RWPE1 (cell line): Measurements from ENCODE around the gene MTHFD1L.

Experiments
- CTCF ChIA-PET: fragments of 350-600 bp; sonication (Branson Sonifier 250); formaldehyde crosslinking; extraction: SDS; loops from one replicate; lab custom pipeline; 2021; lab: Yijun Ruan, JAX
- POLR2A ChIA-PET: fragments of 400-600 bp; formaldehyde crosslinking; extraction: SDS; loops from one replicate; lab custom pipeline; 2020; ENCODE audit warnings: antibody characterized with exemption; ENCODE audit not compliant: low non-redundant PET; lab: Yijun Ruan, JAX
- DNase-seq: peaks from one replicate; pipeline ENCODE4 v3.0.0; 2012; ENCODE audit warnings: low spot score
- H3K27ac ChIP-seq: fragments of 450-650 bp; 2 replicates; pipeline ENCODE4 v1.5.1; 2017
- TF ChIP-seq, protein P1 (sequence below): fragments of 450-650 bp; conservative IDR thresholded peaks from 2 replicates; pipeline ENCODE4 v1.5.1; 2017; ENCODE audit warnings: low read depth, mild to moderate bottlenecking

The MTHFD1L gene

DNA sequence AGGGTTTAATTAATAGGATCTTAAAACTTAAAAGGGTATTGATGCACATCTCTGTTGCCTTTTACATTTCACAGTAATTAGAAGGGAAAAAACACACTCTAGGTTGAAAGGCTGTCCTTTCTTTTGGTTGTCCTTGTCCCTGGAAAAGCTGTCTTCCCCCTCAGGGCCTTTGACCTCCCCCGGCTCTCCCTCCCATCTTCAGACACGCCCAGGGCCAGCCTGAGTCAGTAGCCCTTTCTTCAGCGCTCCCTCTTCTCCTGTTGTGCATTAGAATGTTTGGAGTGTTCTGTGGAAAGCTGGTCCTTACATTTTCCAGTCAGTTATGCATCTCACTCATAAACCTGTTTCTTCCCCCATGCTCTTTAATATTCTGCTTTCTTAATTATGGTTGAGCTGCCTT lies 157.0 kb downstream of the MTHFD1L start:
- TF ChIP-seq, protein P1, sequence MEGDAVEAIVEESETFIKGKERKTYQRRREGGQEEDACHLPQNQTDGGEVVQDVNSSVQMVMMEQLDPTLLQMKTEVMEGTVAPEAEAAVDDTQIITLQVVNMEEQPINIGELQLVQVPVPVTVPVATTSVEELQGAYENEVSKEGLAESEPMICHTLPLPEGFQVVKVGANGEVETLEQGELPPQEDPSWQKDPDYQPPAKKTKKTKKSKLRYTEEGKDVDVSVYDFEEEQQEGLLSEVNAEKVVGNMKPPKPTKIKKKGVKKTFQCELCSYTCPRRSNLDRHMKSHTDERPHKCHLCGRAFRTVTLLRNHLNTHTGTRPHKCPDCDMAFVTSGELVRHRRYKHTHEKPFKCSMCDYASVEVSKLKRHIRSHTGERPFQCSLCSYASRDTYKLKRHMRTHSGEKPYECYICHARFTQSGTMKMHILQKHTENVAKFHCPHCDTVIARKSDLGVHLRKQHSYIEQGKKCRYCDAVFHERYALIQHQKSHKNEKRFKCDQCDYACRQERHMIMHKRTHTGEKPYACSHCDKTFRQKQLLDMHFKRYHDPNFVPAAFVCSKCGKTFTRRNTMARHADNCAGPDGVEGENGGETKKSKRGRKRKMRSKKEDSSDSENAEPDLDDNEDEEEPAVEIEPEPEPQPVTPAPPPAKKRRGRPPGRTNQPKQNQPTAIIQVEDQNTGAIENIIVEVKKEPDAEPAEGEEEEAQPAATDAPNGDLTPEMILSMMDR: no peak
- DNase-seq: no peak
- H3K27ac ChIP-seq: no peak overlapping the region
- ChIA-PET CTCF (no interaction called here), POLR2A (no interaction called here)

DNA sequence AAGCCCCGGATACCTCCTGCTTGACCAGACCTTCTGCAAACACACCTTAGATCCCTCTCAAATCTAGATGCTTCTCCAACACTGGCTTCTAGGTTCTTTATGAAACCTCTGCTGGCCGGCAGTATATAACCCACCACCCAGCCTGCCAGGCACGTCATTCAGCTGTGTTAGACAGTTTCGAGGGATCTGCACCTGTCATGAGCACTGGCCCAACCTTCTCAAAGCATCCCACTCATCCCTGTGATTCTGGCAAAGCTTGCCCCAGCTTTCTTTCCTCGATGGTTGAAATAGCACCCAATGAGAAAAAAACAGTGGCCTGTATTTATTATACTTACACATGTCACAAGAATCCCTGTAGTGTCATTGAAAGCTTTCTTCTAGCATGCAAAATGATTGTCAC lies 157.8 kb downstream of the MTHFD1L start:
- H3K27ac ChIP-seq: no peak overlapping the region
- ChIA-PET POLR2A (no interaction called here), CTCF (no interaction called here)
- DNase-seq: no peak
- TF ChIP-seq, protein P1: no peak

DNA sequence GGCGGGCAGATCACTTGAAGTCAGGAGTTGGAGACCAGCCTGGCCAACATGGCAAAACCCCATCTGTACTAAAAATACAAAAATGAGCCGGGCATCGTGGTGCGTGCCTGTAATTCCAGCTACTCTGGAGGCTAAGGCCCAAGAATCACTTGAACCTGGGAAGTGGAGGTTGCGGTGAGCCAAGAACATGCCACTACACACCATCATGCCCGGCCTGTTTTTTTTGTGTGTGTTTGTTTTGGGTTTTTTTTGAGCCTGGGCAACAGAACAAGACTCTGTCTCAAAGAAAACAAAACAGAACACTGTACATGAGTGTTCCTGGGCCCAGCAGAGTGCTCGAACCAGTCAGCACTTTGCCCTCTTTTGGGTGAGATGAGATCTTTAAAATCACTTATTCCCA lies 159.1 kb downstream of the MTHFD1L start:
- TF ChIP-seq, protein P1: no peak
- H3K27ac ChIP-seq: no peak overlapping the region
- ChIA-PET POLR2A (no interaction called here), CTCF (interaction anchor here (1.3 kb wide), 1 partner anchor 300 kb away, joined by 4 read pairs; no protein-coding TSS in a partner anchor)
- DNase-seq: no peak

DNA sequence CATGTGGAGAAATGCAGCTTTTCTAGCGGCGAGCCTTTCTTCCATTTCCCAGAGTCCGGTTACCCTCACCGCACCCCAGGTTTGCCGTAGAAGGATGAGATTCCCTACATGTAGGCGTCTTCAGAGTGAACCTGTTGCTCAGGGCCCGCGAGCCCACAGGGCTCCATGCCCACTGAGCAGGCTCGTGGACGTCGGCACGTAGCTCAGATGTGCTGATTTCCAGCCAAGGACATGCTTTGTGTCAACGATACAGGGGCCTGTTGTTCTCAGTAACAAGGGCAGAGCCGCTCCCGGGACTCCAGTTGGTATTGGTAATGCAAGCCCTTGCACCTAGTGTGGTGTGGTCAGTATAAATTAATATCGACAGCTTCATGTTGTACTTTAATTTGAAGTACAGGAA lies 159.6 kb downstream of the MTHFD1L start:
- no peak for DNase-seq
- CTCF ChIA-PET: interaction anchor here (1.3 kb wide), 1 partner anchor 299 kb away, joined by 4 read pairs; no protein-coding TSS in a partner anchor
- POLR2A ChIA-PET: no interaction called here
- TF ChIP-seq, protein P1: no peak
- no peak overlapping the region for H3K27ac ChIP-seq

DNA sequence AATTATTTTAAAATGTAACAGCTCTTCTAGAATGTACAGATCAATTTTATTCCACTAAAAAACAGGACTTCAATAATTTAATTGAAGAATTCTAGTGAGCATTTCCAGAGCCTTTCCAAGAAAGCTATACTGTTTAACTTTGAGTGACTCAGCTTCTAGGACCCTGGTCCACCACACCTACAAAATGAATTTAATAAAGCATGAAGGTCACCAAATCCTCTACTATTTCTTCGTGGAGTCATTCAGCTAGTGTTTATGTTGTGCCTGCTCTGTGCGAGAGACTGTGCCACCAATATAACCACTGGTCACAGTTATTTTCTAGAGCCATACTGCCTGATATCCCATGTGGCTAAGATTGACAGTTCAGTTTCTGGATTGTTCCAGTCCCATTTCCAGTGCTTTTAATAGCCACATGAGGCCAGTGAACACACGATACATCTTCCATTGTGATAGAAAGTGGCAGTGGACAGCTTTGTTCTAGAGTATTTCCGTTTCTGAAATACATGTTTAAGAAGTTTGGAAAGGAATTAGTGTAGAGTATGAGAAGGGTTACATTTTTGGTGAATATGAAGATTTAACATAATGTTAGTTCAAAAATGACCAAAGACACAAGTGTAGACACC lies 160.7 kb downstream of the MTHFD1L start:
- DNase-seq: no peak
- TF ChIP-seq, protein P1: no peak
- ChIA-PET CTCF (interaction anchor here (1.3 kb wide), 1 partner anchor 298 kb away, joined by 4 read pairs; no protein-coding TSS in a partner anchor), POLR2A (no interaction called here)
- H3K27ac ChIP-seq: no peak overlapping the region

DNA sequence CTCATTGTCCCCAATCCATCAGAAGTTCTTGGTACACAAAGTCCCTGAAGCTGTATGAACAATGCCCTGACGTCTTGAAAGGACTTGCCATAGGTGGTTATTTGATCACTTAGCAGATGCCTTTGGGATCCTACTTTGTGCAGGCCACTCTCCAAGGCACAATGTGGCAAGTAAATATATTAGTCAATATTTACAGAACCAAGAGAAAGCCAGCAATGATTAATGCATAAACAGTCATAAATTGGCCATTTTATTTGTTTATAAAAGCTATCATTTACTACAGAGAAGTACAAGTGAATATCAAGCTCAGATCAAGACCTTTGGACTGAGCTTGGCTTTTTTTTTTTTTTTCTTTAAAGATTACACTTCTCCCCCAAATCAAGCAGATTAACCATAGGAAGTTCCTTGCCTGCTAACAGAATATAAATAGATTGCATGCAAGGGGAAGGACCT lies 161.8 kb downstream of the MTHFD1L start:
- TF ChIP-seq, protein P1: no peak
- H3K27ac ChIP-seq: no peak overlapping the region
- ChIA-PET CTCF (interaction anchor here (0.6 to 0.9 kb wide), 2 partner anchors 297 to 308 kb away, joined by 3 to 10 read pairs; no protein-coding TSS in a partner anchor), POLR2A (no interaction called here)
- DNase-seq: no peak
